HK-2 (cell line): ENCODE measurements around the gene BCLAF3.

ENCODE experiments used
- DNase-seq: peaks from one replicate; pipeline ENCODE4 v3.0.0-alpha.2; 2018; ENCODE audit not compliant: unreplicated experiment

The BCLAF3 gene

DNA sequence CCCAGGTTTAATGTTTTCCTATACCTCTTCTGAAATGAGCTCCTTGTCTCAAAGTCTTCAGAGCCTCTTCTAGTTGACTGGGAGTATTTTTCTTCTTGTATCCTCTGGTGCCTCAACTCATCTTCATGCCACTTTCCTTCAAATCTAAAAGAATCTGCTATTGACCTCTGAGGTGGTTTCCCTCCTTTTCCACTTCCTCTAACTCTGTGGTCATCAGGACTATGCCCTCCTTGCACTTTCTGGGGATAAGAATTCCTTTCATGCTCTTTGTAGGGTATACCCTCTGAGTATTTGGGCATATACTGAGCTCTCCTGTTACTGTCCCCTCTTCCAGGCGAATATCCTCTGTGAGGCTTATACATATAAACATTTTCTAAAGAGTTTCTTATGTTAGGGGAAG, 24.8 kb downstream of the BCLAF3 start:
- no peak for DNase-seq

DNA sequence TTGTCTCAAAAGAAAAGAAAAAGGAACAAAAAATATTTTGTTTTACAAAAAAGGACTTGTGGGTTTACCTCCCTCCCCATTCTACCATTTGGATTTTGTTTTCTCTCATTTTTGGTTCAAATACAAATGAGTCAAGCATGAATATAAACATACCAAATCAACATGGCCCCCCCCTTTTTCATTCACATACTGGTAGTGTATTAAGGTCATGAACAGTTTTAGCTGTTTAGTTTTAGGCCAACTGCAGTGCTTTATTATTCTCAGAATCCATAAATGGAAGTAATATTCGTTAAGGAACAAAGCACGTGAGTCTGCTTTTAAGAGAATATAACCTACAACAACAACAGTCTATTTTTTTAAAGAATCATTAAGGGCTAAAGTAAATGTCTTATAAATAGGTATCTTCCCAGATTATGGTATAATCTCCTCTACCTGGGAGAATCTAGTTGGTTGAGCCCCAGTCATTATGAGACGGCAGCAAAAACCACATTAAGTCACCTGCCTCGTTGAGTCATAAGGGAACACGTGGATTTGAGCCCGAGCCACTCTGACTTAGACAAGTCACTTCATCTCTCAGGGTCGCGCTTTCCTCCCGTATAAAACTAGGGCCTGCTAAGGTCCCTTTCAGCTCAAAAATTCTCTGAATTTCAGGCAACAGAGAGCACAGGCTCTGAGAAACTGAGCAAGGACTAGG, 26.7 kb downstream of the BCLAF3 start:
- DNase-seq, result peak; percentile 26

DNA sequence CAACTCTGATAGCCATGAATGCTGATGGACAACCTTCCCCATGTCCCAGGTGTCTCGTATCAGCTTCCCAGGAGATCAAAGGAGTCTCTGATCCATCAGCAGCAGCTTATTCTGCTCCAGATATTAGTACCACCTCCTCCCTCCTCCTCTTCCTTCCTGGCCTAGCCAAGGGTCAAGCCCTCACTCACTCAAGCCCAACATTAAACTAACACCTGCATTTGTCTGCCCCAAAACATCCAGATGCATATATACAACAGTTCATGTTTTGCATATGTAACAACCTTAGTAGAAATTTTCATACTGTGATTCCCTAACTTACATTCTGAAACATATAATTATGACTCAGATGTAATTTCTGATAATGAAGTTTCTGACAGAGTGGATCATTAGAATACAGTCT, 29.9 kb downstream of the BCLAF3 start:
- DNase-seq, result no peak

DNA sequence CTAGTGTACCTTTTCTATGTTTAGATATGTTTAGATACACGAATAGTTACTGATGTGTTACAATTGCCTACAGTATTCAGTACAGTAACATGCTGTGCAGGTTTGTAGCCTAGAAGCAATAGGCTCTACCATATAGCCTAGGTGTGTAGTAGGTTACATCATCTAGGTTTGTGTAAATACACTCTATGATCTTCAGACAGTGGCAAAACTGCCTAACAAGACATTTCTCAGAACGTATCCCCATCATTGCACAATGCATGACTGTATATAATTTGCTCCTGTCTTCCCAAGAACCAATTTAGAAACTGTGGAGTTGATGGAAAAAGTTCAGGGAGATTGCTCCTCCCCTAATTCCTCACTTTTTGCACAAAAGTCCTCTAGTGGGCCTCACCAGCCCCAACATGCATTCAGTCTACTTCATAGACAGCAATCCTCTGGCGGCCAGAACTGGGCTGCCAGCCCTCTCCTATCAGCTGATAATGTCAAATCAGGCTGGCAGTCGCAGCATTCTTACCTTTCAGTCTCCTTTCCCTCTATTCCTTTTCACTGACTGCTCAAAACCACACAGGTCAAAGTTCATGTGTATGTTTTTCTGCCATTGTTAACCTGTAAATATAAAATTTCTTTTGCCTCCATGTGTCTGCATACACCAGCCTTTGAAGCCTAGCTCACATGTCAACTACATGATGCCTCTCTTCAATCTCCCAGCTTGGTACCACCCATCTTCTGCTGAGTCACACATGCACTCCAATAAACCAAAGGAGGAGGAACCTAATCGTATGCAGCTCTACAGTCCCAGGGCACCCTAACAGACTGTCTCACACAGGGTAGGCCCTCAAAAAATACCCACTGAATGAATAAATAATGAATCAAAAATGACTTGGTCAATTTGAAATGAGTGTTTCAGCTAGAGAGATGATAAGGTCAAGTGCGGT, 32.0 kb downstream of the BCLAF3 start:
- DNase-seq, result no peak

DNA sequence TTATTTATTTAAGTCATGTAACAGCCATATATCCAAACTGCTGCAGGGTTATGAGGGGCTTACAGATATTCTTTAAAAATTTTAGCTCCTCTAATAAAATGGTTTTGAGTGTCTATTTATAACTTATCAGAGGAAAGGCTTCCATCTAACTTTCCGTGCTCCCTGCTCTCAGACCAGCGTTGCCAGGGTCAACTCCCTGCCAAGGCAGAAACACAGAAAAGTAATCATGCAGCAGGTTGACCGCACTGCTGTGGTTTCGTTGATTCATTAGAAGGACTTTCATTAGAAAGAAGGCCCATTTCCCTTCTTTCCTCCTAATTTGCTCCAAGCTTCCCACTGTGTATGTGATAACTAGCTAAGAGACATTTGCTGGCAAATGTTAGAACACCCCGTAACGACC, 33.9 kb downstream of the BCLAF3 start:
- DNase-seq, result no peak

DNA sequence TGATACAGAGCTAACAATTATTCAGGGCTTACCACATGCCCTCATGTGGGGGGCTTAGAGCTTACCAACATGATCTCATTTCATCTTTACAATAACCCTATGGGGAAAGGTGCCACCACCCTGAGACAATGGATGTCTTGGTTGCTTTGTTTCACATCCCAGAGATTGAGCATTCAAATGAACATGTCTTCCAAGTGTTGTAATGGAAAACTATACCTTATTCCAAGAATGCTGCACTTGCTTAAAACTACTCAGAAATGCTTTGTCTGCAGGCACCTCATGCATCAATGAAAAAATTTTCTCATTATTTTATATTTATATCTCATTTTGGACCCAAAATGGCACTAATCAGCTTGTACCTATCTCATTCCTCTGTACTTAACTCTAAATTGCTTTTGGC, 34.6 kb downstream of the BCLAF3 start:
- DNase-seq, result no peak

DNA sequence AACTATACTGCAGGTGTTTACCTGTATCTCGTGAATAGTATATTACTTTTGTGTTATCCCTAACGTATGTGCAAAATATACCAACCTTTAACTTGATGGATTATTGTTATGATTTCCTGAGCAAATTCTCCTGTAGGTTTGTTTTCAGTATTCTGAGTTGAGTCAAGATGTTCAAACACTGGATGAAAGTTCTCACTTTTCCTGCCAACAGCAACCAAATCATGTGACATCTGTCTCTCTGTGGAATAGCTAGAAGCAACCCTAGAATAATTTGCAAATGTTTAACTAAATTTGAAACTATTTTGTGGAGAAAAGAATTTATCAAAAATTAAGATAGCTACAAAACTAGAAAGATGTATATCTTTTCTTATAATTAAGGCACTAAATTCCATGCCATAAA, 35.6 kb downstream of the BCLAF3 start:
- DNase-seq, result no peak

DNA sequence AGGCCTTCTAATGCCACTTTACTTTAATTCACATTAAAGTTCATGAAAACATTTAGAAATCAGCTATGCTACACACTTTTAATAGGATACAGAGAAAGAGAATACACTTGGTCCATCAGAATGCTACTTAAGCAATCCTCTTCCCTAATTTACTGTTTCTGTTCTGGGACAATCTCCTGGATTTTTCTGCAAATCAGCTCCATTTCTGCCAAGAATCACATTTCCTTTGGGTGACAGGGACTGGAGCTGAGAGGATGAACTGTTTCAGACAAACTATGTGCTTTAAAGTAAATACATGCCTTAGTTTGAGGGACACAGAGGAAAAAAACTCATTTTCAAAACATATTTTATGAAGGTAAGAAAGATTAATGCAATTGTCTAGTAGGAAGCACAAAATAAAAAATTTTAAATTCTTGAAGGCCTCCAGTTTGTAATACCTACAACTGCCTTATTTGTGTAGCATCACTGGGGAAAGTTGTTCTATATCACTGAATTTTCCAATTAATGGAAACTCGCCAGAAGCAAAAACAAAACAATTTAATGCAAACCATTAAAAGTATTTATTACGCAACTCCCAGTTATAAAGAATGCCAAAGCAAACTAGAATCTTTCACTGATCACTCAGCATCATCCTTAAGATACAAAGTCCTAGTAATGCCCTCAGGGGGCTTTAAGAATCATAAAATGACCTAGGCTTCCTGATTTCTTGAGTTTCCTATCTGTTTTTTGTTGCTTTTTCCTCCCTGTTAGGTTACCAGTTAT, 36.3 kb downstream of the BCLAF3 start:
- no peak for DNase-seq

DNA sequence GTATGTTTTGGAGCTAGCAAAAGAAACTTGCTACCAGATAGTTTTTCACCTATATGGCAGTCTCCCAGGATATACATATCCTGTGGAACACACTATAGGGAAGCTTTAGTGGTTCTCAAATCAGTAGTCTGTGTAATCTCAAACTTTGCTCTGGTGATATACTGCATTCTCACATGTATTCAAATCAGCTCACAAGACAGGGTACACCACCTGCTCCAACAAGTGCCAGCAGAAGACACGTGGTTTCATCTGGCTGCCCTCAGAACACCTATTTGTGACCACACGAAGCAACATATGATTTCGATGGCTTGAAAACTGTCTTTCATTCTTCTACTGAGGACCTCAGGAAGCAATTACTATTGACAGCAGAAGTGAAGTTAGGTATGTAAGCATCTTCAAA, 37.7 kb downstream of the BCLAF3 start:
- DNase-seq, result no peak

DNA sequence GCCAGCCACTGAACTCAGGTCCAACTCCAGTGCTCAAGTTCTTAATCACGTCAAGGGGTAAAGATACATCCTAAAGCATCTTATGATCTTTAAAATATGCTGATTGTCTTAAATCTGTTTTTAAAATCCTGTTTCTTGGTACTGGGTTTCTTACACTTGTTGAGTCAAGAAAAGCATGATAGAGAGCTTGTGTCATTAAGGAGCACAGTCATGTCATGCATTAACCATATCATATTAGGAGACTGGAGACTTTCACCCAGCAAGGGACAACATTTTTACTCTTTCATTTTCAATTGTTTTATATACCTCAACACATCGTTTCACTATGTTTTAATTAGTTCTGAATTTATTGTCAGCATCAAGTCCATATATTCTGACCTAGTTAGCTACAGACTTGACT, 41.5 kb downstream of the BCLAF3 start:
- DNase-seq, result no peak

DNA sequence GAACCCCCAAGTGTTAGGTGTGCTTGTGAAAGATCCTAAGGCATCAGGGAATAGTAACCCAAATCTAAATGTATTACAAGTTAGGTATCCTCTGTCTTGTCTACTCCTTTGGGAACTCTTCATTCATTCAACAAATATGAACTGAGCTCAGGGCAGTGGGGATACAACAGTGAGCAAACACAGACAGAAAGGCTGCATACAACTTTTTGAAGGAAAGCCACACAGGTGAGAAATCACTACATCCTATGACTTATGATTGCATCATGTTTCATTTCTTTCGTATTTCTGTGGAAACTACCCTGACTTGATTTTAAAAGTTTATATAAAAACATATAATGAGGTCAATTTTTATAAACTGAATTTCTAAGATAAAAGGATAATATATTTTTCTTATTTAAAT, 43.2 kb downstream of the BCLAF3 start:
- DNase-seq, result no peak
